Activated T-cell treated with anti-CD3 and anti-CD28 coated beads, Interleukin-2, amount 50 U/mL, for 24 hours (primary cell): ENCODE measurements around the gene GRN.
"Not testable (repeated sequence)": the region's sequence is repeated elsewhere in the genome, so short reads cannot be mapped to it uniquely, and the experiment has no call there.

Source experiments
- DNase-seq: peaks from one replicate; pipeline ENCODE4 v3.0.0-alpha.2; 2020
- H3K27ac Mint-ChIP-seq: 2 replicates; pipeline ENCODE4 v1.8.0; 2020; ENCODE audit warnings: mild to moderate bottlenecking, mixed read lengths
- H3K27me3 Mint-ChIP-seq: 2 replicates; pipeline ENCODE4 v1.8.0; 2020; ENCODE audit warnings: mixed read lengths
- H3K36me3 Mint-ChIP-seq: 2 replicates; pipeline ENCODE4 v1.8.0; 2020; ENCODE audit warnings: low read depth, mixed read lengths
- H3K4me1 Mint-ChIP-seq: 2 replicates; pipeline ENCODE4 v1.8.0; 2020; ENCODE audit warnings: low read depth, mixed read lengths
- H3K4me3 Mint-ChIP-seq: 2 replicates; pipeline ENCODE4 v1.8.0; 2020; ENCODE audit warnings: mild to moderate bottlenecking, moderate library complexity, mixed read lengths
- H3K9me3 Mint-ChIP-seq: 2 replicates; pipeline ENCODE4 v1.8.0; 2020; ENCODE audit warnings: mixed read lengths

Gene GRN

GRCh38 chr17:44358066-44358465 lies 13.0 kb downstream of the GRN start:
- DNase-seq, result no peak
- no peaks in the 10 kb centered on the region for H3K36me3 Mint-ChIP-seq
- H3K27me3 Mint-ChIP-seq, result peaks cover 20% of the 10 kb centered on the region
- H3K9me3 Mint-ChIP-seq, result no peaks in the 10 kb centered on the region
- no peak overlapping the region for H3K27ac Mint-ChIP-seq
- H3K4me1 Mint-ChIP-seq, result peaks cover 4% of the 10 kb centered on the region
- H3K4me3 Mint-ChIP-seq, result no peak overlapping the region

GRCh38 chr17:44359006-44359405 lies 13.9 kb downstream of the GRN start:
- peaks cover 6% of the 10 kb centered on the region for H3K4me1 Mint-ChIP-seq
- DNase-seq, result no peak
- H3K27me3 Mint-ChIP-seq, result peaks cover 22% of the 10 kb centered on the region
- no peak overlapping the region for H3K27ac Mint-ChIP-seq
- no peaks in the 10 kb centered on the region for H3K36me3 Mint-ChIP-seq
- no peaks in the 10 kb centered on the region for H3K9me3 Mint-ChIP-seq
- H3K4me3 Mint-ChIP-seq, result no peak overlapping the region

- Mint-ChIP-seq H3K9me3 (no peaks in the 10 kb centered on the region), H3K27ac (no peak overlapping the region)
- DNase-seq, result no peak
These were observed 14.5 kb downstream of the GRN start for GRCh38 chr17:44359458-44360143.

GRCh38 chr17:44360144-44360533 lies 15.0 kb downstream of the GRN start:
- no peak overlapping the region for H3K27ac Mint-ChIP-seq
- H3K27me3 Mint-ChIP-seq, result peaks cover 26% of the 10 kb centered on the region
- H3K9me3 Mint-ChIP-seq, result no peaks in the 10 kb centered on the region
- no peak overlapping the region for H3K4me3 Mint-ChIP-seq
- DNase-seq, result no peak
- no peaks in the 10 kb centered on the region for H3K36me3 Mint-ChIP-seq
- peaks cover 6% of the 10 kb centered on the region for H3K4me1 Mint-ChIP-seq

More at GRCh38 chr17:44359458-44360143, 14.5 kb downstream of the GRN start:
- peaks cover 22% of the 10 kb centered on the region for H3K27me3 Mint-ChIP-seq
- peaks cover 6% of the 10 kb centered on the region for H3K4me1 Mint-ChIP-seq
- no peaks in the 10 kb centered on the region for H3K36me3 Mint-ChIP-seq
- no peak overlapping the region for H3K4me3 Mint-ChIP-seq

GRCh38 chr17:44360826-44361225 lies 15.7 kb downstream of the GRN start:
- no peaks in the 10 kb centered on the region for H3K36me3 Mint-ChIP-seq
- DNase-seq, result no peak
- H3K27ac Mint-ChIP-seq, result no peak overlapping the region
- H3K4me1 Mint-ChIP-seq, result peaks cover 6% of the 10 kb centered on the region
- no peak overlapping the region for H3K4me3 Mint-ChIP-seq
- H3K27me3 Mint-ChIP-seq, result peaks cover 30% of the 10 kb centered on the region
- H3K9me3 Mint-ChIP-seq, result no peaks in the 10 kb centered on the region

- DNase-seq, result no peak
- Mint-ChIP-seq H3K27me3 (peaks cover 36% of the 10 kb centered on the region), H3K36me3 (no peaks in the 10 kb centered on the region), H3K4me3 (no peak overlapping the region), H3K27ac (no peak overlapping the region), H3K4me1 (peaks cover 6% of the 10 kb centered on the region), H3K9me3 (no peaks in the 10 kb centered on the region)
These were observed 16.5 kb downstream of the GRN start for GRCh38 chr17:44361292-44362260.

GRCh38 chr17:44362459-44362948 lies 17.4 kb downstream of the GRN start:
- Mint-ChIP-seq H3K4me3 (no peak overlapping the region), H3K9me3 (no peaks in the 10 kb centered on the region), H3K36me3 (no peaks in the 10 kb centered on the region), H3K4me1 (peaks cover 6% of the 10 kb centered on the region), H3K27ac (no peak overlapping the region), H3K27me3 (peaks cover 43% of the 10 kb centered on the region)
- DNase-seq, result no peak

- Mint-ChIP-seq H3K4me1 (peaks cover 6% of the 10 kb centered on the region), H3K9me3 (no peaks in the 10 kb centered on the region), H3K4me3 (peak overlapping the region; percentile 69)
These were observed 18.0 kb downstream of the GRN start for GRCh38 chr17:44362949-44363612.

GRCh38 chr17:44363613-44364159 lies 18.6 kb downstream of the GRN start, which contains the start of gene FAM171A2:
TSS of gene FAM171A2 (minus strand) at chr17:44363853. CDS start at chr17:44363714, 139 bp downstream.
- Mint-ChIP-seq H3K4me3 (peak within 1 kb of the TSS; percentile 69), H3K27ac (no peak within 1 kb of the TSS), H3K36me3 (no peaks in the 10 kb centered on the region), H3K9me3 (no peaks in the 10 kb centered on the region), H3K4me1 (peaks cover 6% of the 10 kb centered on the region), H3K27me3 (peaks cover 50% of the 10 kb centered on the region)
- DNase-seq, result peak; percentile 82

More at GRCh38 chr17:44362949-44363612, 18.0 kb downstream of the GRN start:
- Mint-ChIP-seq H3K36me3 (no peaks in the 10 kb centered on the region), H3K27me3 (peaks cover 47% of the 10 kb centered on the region), H3K27ac (no peak overlapping the region)
- DNase-seq, result no peak

- DNase-seq, H3K4me1 Mint-ChIP-seq, H3K9me3 Mint-ChIP-seq, H3K4me3 Mint-ChIP-seq, H3K27ac Mint-ChIP-seq, H3K36me3 Mint-ChIP-seq: not testable (repeated sequence)
- H3K27me3 Mint-ChIP-seq, result peaks cover 56% of the 10 kb centered on the region
These were observed 19.9 kb downstream of the GRN start for GRCh38 chr17:44365051-44365450.

- no peak for DNase-seq
- no peaks in the 10 kb centered on the region for H3K9me3 Mint-ChIP-seq
- no peak overlapping the region for H3K4me3 Mint-ChIP-seq
- no peak overlapping the region for H3K27ac Mint-ChIP-seq
- peaks cover 52% of the 10 kb centered on the region for H3K27me3 Mint-ChIP-seq
- H3K4me1 Mint-ChIP-seq, result peaks cover 6% of the 10 kb centered on the region
- no peaks in the 10 kb centered on the region for H3K36me3 Mint-ChIP-seq
These were observed 22.3 kb downstream of the GRN start for GRCh38 chr17:44367231-44367979.

- H3K4me1 Mint-ChIP-seq, H3K4me3 Mint-ChIP-seq, H3K9me3 Mint-ChIP-seq, H3K36me3 Mint-ChIP-seq, DNase-seq, H3K27ac Mint-ChIP-seq: not testable (repeated sequence)
- peaks cover 52% of the 10 kb centered on the region for H3K27me3 Mint-ChIP-seq
These were observed 23.5 kb downstream of the GRN start for GRCh38 chr17:44368391-44369243.
